ENCODE measurements around the gene NOMO2.
"Not testable (repeated sequence)": the region's sequence is repeated elsewhere in the genome, so short reads cannot be mapped to it uniquely, and the experiment has no call there.

GRCh38 chr16:18561727-18562314, at the start of gene NOMO2:
- TF ChIP-seq CTCF (IDR thresholded peaks at IDR 0.05); ZFX (IDR thresholded peaks at IDR 0.05; ENCODE audit: borderline replicate concordance): not testable (repeated sequence)

Measured in 22Rv1 (cell line).